HG02798 (cell line): ENCODE data around the gene HIVEP3.

Experiments used
- ATAC-seq: cut with Tn5 transposase; IDR thresholded peaks from one replicate; pipeline ENCODE4 v1.9.1; 2021; ENCODE audit warnings: mild to moderate bottlenecking; ENCODE audit not compliant: unreplicated experiment, poor library complexity

Gene HIVEP3

DNA sequence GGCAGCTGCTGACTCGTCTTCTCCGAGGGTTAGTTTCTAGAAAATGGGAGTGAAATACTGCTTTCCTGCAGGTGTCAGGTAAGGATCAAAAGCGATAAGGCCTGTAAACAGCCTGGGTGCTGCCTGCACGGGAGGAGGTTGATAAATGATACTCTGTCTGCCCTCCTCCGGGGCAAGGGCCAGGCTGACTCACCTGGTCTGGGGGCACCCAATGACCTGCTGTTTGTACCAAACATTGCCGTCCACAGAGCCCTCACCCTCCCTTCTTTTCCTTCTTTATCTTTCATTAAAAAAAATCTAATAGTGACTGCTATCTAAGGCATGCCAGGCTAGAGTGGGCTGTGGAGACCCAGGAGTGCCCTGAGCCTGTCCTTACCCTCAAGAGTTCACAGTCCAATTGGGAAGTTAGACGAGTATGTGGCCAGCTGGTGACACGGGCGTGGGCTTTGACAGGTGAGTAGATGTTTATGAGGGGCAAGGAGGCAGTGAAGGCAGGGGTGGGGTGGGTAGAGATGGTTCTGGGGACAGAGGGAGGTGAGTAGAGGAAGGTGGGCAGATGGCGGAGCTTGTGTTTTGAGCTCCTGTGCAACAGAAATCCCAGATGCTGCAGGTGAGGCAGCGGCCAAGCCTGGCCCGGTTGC is 450.5 kb downstream of the HIVEP3 start:
- no peak for ATAC-seq

DNA sequence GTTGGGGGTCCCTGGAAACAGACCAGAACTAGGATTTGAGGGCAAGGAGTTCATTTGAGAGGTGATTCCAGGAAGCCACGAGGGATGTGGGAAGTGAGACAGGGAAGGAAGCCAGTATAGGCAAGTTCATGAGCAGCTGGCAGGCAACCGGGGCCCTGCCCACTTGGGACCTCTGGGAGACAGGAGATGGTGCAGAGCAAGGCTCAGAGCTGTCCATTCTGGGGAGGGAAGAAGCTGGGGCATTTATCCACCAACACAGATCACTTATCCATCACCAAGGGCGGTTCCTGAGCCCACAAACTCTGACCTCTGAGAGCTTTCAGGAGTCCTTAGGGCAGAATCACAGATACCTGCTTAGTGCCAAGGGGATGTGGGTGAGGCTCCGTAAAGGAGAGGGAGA is 451.0 kb downstream of the HIVEP3 start:
- no peak for ATAC-seq

DNA sequence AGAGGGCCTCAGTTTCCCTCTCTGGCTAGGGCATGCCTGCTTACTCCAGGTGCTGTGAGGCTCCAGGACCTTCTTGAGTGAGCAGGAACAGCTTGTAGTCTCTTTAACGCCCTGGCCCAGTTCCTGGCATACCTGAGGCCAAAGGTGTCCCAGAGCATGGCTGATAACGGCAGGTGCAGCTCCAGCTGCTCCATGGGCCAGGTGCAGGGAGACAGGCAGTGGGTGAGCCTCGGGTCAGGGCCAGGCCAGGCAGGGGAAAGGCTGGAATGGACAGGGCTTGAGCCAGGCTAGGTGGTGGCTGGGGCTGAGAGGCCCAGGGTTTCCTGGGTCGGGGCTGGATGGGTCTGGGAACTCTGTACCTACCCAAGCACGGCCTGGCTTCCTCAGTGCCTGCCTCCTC is 452.6 kb downstream of the HIVEP3 start:
- no peak for ATAC-seq

DNA sequence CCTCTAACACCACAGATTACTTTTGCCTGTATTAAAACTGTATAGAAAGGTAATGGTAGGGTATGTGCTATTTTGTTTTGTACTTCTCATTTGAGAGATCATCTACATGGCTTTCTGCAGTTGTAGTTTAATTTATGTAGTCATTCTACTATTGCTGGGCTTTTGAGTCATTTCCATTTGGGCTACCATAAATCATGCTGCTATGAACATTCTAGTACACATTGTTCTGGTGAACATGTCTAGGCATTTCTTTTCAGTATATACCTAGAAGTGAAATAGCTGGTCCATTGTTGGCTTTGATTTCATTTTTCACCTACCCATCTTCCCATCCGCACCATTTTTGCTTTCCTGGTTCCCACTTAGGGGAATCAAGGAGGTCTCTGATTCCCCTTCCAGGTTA is 453.0 kb downstream of the HIVEP3 start:
- no peak for ATAC-seq

DNA sequence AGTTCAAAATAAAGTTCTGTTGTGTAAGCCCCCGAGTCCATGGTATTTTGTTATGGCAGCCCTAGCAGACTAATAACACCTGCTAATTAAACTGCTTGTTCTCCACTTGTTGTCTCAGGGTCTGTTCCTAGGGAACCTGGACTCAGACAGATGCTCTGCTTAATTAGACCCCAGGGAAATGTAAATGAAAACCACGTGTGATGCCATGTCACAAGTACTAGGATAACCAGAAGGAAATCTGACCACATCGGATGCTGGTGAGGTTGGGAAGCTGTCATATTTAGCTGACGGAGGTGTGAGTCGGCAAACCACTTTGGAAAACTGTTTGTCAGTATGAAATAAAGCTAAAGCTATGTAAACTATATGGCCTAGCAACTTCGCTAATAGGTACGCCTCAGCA is 453.8 kb downstream of the HIVEP3 start:
- no peak for ATAC-seq

DNA sequence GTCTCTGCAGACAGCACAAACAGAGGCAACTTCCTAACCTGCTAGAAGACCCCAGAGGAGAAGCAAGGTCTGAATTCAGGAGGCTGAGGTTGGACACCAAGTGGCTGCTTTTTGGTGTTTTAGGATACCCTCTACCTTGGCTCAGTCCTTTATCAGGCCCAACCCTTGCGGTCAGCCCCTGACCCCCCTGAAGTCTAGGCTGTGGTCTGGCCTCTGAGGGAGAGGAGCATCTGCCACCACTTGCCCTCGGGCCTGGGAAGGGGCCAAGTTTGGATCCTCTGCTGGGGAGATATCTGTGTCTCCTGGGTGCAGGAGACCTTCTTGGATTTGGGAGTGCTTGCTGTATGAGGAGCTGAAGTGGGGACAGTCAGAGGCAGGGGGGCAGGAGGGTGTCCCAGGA is 455.2 kb downstream of the HIVEP3 start:
- no peak for ATAC-seq

DNA sequence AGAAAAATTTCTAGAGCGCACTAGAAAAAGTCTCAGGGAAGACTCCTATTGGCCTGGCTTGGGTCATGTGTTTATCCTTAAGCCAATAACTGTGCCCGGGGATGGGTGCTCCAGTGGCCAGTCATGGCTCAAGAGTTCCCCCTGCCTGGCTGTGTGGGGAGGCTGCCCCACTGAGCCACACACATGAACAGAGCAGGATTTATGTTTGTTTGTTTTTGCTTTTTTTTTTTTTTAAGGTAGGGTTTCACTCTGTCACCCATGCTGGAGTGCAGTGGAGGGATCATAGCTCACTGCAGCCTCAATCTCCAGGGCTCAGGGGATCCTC is 456.1 kb downstream of the HIVEP3 start:
- ATAC-seq = no peak

DNA sequence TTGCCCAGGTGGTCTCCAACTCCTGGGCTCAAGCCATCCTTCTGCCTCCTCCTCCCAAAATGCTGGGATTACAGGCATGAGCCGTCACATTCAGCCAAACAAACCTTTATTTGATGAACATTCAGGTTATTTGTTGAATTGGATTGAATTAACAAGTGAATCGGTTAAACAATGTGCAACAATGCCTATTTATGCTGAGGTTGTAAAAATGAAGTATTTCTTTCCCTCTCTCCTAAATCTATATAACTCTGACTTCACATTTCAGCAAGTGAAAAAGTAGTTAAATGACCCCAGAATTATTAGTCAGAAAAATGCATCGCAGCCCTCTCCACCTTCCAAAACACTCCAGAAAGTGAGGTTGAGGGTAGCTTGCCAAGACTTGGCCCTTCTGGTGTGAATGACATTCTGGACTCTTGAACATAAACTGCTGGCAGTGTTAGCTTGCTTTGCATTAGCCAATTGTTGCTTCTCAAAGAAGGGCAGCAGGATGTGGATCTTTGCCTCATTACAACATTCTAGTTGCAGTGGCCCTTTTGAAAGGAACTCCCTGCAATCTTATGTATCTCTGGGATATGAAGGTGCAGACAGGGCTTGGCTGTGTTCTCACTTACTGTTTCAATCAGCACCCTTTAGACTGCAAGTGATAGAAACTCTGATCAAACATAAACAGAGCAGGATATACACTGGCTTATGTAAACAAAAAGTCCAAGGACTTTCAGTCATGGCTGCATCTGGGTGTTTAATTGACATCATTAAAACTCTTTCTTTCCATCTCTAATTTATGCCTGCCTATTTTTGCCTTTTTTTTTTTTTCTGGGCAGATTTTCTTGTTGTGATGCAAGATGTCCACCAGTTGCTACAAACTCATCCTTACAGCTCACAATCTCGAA is 456.7 kb downstream of the HIVEP3 start:
- ATAC-seq = no peak

DNA sequence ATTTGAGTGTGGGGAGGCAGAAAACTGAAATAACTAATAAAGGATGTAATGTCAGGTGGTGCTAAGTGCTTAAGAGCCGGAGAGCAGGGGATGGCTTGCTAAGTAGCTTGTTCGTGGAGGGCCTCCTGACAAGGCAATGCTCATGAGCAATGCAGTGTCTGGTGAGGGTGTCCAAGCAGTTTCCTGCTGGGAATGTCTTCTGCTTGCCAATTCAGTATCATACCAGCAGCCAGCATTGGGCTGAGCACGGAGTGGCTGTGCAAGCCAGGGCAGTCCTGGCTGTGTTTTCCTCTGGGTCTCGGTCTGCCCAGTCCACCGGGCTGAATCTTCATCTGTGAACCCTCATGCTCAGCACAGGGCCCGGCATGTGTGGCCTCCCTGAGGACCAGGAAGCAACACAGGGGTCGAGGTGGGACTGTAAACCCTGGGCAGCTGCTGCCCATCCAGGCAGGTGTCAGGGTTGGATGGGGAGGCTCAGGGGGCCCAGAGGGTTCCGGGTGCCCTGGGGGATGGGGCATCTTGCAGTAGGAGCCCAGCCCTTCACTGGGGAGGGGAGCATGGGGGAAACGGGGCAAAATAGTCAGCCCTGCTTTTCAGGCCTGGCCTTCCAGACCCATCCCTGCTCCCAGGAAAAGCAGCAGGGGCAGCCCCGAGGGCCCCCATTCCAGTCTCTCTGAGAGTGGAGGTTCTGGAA is 461.7 kb downstream of the HIVEP3 start:
- ATAC-seq = no peak
